Thymus (tissue), 11 donors: Measurements from ENCODE around the gene LARP4B. TPM values are rescaled to one million over a fixed set of nuclear protein-coding genes. Genes with fewer than 3 reads are reported as not detected.

Experiments
- DNase-seq, 9 donors: peaks; one replicate each; pipeline ENCODE4 v3.0.0-alpha.2; 2013; ENCODE audit warnings: low spot score in 9 of 9, low read depth in 6 of 9, missing footprints in 1 of 9
- H3K27ac ChIP-seq, 2 donors: one replicate each; pipeline ENCODE4 v1.5.1; 2013; ENCODE audit warnings: control low read depth in 1 of 2, low read depth in 1 of 2, low read length in 1 of 2, mild to moderate bottlenecking in 1 of 2, moderate library complexity in 1 of 2
- H3K27me3 ChIP-seq, 2 donors: one replicate each; pipeline ENCODE4 v1.5.1; 2013; ENCODE audit warnings: low read length in 1 of 2; ENCODE audit not compliant: control insufficient read depth in 2 of 2, insufficient read depth in 1 of 2
- H3K36me3 ChIP-seq, 2 donors: one replicate each; pipeline ENCODE4 v1.5.1; 2013; ENCODE audit warnings: low read length in 1 of 2, mild to moderate bottlenecking in 1 of 2, moderate library complexity in 1 of 2; ENCODE audit not compliant: control insufficient read depth in 2 of 2, insufficient read depth in 2 of 2
- H3K4me1 ChIP-seq, 2 donors: one replicate each; pipeline ENCODE4 v1.5.1; 2013; ENCODE audit warnings: low read length in 2 of 2; ENCODE audit not compliant: control insufficient read depth in 2 of 2, insufficient read depth in 2 of 2
- H3K4me3 ChIP-seq, 2 donors: one replicate each; pipeline ENCODE4 v1.5.1; 2013; ENCODE audit warnings: low read length in 2 of 2, control low read depth in 1 of 2, mild to moderate bottlenecking in 1 of 2
- H3K9me3 ChIP-seq, 2 donors: one replicate each; pipeline ENCODE4 v1.5.1; 2013; ENCODE audit warnings: low read length in 1 of 2, mild to moderate bottlenecking in 1 of 2; ENCODE audit not compliant: control insufficient read depth in 2 of 2, insufficient read depth in 1 of 2
- WGBS: extraction: QIAGEN DNeasy Blood & Tissue Kit; methylation state at CpG from one replicate; pipeline ENCODE4 v1.1.7; 2013; 5-methylcytosine and 5-hydroxymethylcytosine counted together
- polyA plus RNA-seq: library from polyadenylated mRNA; stranded (reverse); fragments of 200-250 nt; gene quantifications from one replicate; pipeline ENCODE4 v1.2.3, GENCODE V29; 2013
- total RNA-seq: library from RNA; stranded (reverse); fragments of 120-200 nt; gene quantifications from one replicate; pipeline ENCODE4 v1.2.4, GENCODE V29; 2013
- donor health status: healthy.

The LARP4B gene
- total and polyA plus RNA-seq, 2 donors: 19.3 to 22.0 TPM

- 96% methylated on average over 8 of the region's 8 CpGs for WGBS
- DNase-seq: no peak
- Histone ChIP-seq H3K27ac (no peak overlapping the region), H3K36me3 (peaks cover 7 to 40% of the 10 kb centered on the region in 2 donors), H3K4me1 (peaks cover 0 to 2% of the 10 kb centered on the region in 2 donors), H3K4me3 (no peak overlapping the region), H3K27me3 (no peaks in the 10 kb centered on the region), H3K9me3 (no peaks in the 10 kb centered on the region)
Observed at GRCh38 chr10:923844-924523, 7.5 kb downstream of the LARP4B start.

- H3K36me3 ChIP-seq: peaks cover 10 to 34% of the 10 kb centered on the region in 2 donors
- no peak overlapping the region for H3K27ac ChIP-seq
- H3K4me3 ChIP-seq: no peak overlapping the region
- no peaks in the 10 kb centered on the region for H3K27me3 ChIP-seq
- no peaks in the 10 kb centered on the region for H3K9me3 ChIP-seq
- no peaks in the 10 kb centered on the region for H3K4me1 ChIP-seq
- 96% methylated on average over 14 of the region's 14 CpGs for WGBS
- DNase-seq: no peak
Observed at GRCh38 chr10:921471-922414, 9.8 kb downstream of the LARP4B start.

GRCh38 chr10:920450-920849, 11.1 kb downstream of the LARP4B start:
- 96% methylated on average over 3 of the region's 3 CpGs for WGBS
- no peaks in the 10 kb centered on the region for H3K4me1 ChIP-seq
- peaks cover 10 to 31% of the 10 kb centered on the region in 2 donors for H3K36me3 ChIP-seq
- H3K27ac ChIP-seq: no peak overlapping the region
- H3K9me3 ChIP-seq: no peaks in the 10 kb centered on the region
- no peak overlapping the region for H3K4me3 ChIP-seq
- no peak for DNase-seq
- H3K27me3 ChIP-seq: no peaks in the 10 kb centered on the region

- Histone ChIP-seq H3K4me3 (no peak overlapping the region), H3K36me3 (peaks cover 10 to 31% of the 10 kb centered on the region in 2 donors), H3K27ac (no peak overlapping the region), H3K27me3 (no peaks in the 10 kb centered on the region), H3K9me3 (no peaks in the 10 kb centered on the region), H3K4me1 (no peaks in the 10 kb centered on the region)
- 94% methylated on average over 3 of the region's 3 CpGs for WGBS
- DNase-seq: no peak
Observed at GRCh38 chr10:919481-919880, 12.0 kb downstream of the LARP4B start.

GRCh38 chr10:917999-918398, 13.5 kb downstream of the LARP4B start:
- WGBS: 100% methylated on average over 3 of the region's 3 CpGs
- no peaks in the 10 kb centered on the region for H3K4me1 ChIP-seq
- H3K4me3 ChIP-seq: no peak overlapping the region
- peaks cover 10 to 20% of the 10 kb centered on the region in 2 donors for H3K36me3 ChIP-seq
- no peaks in the 10 kb centered on the region for H3K27me3 ChIP-seq
- H3K9me3 ChIP-seq: no peaks in the 10 kb centered on the region
- DNase-seq: no peak
- H3K27ac ChIP-seq: no peak overlapping the region

- peaks cover 10 to 18% of the 10 kb centered on the region in 2 donors for H3K36me3 ChIP-seq
- H3K27ac ChIP-seq: no peak overlapping the region
- H3K9me3 ChIP-seq: no peaks in the 10 kb centered on the region
- no peak for DNase-seq
- H3K27me3 ChIP-seq: no peaks in the 10 kb centered on the region
- H3K4me1 ChIP-seq: no peaks in the 10 kb centered on the region
- WGBS: over 99% methylated on average over 3 of the region's 3 CpGs
- no peak overlapping the region for H3K4me3 ChIP-seq
Observed at GRCh38 chr10:917416-917720, 14.1 kb downstream of the LARP4B start.

GRCh38 chr10:916716-917415, 14.6 kb downstream of the LARP4B start:
- no peaks in the 10 kb centered on the region for H3K4me1 ChIP-seq
- DNase-seq: no peak
- no peaks in the 10 kb centered on the region for H3K27me3 ChIP-seq
- peaks cover 7 to 14% of the 10 kb centered on the region in 2 donors for H3K36me3 ChIP-seq
- no peak overlapping the region for H3K27ac ChIP-seq
- 98% methylated on average over 7 of the region's 7 CpGs for WGBS
- no peaks in the 10 kb centered on the region for H3K9me3 ChIP-seq
- no peak overlapping the region for H3K4me3 ChIP-seq

GRCh38 chr10:909831-910230, 21.7 kb downstream of the LARP4B start:
- no peak overlapping the region for H3K27ac ChIP-seq
- H3K9me3 ChIP-seq: no peaks in the 10 kb centered on the region
- H3K4me3 ChIP-seq: no peak overlapping the region
- 95% methylated on average over 3 of the region's 3 CpGs for WGBS
- DNase-seq: no peak
- peaks cover 22 to 27% of the 10 kb centered on the region in 2 donors for H3K36me3 ChIP-seq
- H3K4me1 ChIP-seq: no peaks in the 10 kb centered on the region
- no peaks in the 10 kb centered on the region for H3K27me3 ChIP-seq

- Histone ChIP-seq H3K36me3 (peaks cover 12 to 20% of the 10 kb centered on the region in 2 donors), H3K9me3 (no peaks in the 10 kb centered on the region), H3K27me3 (no peaks in the 10 kb centered on the region), H3K4me3 (no peak overlapping the region), H3K27ac (no peak overlapping the region), H3K4me1 (no peaks in the 10 kb centered on the region)
- DNase-seq: no peak
- WGBS: 90% methylated on average over 1 of the region's 1 CpG
Observed at GRCh38 chr10:905972-906371, 25.5 kb downstream of the LARP4B start.
